Measurements from ENCODE around the gene CD4.

The CD4 gene

DNA sequence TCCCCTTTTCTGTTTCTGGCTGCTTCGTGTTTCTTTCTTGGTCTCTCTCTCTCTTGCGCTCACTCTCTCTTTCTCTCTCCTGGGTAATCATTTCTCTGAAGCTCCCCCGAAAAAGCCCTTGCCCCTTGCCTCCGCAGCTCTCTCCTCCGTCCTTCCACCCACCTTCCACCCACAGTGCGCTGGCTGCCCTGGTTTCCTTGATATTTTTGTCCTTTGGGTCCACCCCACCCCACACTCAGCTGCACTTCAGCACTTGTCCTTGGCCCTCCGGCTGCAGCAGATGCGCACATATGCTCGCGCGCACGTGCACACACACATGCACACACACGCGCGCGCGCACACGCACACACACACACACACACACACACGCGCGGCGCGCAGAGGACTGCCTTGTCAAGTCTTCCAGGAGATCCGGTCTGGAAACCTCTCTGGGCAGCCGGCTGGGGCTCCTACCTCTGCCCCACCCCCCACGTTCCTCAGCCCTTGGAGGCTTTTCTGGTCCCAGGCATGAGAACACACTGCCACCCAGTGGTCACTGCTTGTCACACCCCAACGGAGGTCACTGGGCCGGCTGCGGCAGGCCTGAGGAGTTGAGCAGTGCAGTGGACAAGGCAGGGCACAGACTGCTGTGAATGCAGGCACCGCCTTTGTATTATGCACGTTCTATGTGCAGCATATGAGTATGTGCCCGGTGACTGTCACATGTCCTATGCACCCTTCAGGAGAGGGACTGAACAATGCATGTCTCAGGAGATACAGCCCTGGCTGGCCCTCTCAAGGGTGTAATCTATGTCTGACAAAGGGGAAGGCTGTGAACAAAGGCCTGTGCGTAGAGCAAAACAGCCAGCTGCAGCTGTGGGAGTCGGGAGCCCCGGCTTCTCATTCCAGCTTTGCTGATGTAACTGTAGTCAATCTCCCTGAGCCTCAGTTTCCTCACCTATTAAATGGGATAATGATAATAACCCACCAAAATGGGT is 10.5 kb upstream of the CD4 start:
- DNase-seq: peak; percentile 96

DNA sequence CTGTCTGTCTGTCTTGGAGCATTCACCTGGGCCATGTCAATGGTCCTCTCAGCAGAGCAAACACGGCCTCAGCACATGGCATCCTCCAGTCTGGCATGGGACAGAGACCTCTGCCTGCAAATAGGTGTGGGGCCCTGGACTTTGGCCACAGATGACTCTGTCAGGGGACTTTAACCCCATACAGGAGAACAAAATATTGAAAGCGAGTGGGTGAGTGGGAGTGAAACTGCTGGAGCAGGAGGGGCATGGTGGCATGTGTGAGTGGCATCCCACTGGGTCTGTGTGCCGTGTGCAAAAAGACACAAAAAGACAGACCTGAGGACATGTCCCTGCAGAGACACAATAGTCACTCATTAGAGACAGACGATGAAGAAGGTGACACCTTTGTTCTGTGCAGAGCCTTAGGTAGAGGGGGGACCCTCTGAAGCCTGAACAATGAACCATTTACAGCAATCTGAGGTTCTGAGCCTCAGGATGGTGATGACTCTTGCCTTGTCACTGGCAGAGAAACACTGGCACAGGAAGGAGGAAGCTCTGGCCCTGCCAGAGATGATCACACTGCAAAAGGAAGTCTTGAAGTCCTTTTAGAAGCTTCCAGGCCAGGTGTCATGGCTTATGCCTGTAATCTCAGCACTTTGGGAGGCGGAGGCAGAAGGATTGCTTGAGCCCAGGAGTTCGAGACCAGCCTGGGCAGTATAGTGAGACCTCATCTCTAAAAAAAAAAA is 9.5 kb upstream of the CD4 start:
- no peak for DNase-seq

DNA sequence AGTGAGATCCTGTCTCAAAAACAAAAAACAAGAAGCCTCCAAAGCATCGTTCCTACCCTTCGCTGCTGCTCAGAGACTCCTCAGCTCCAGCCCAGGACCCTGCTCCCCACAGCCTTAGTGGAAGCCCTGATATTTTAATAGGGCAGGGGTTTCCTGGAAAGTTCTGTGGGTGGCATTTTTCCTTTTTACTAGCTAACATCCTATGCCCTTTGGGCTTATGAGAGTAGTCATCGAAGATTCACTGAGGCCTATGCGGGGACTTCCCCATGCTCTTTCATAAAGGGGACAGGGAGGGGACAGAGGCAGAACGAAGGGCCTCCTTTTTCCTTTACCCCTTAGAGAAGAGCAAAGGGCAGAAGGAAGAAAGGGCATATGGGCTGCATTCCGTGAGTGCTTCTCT is 8.8 kb upstream of the CD4 start:
- DNase-seq: no peak

DNA sequence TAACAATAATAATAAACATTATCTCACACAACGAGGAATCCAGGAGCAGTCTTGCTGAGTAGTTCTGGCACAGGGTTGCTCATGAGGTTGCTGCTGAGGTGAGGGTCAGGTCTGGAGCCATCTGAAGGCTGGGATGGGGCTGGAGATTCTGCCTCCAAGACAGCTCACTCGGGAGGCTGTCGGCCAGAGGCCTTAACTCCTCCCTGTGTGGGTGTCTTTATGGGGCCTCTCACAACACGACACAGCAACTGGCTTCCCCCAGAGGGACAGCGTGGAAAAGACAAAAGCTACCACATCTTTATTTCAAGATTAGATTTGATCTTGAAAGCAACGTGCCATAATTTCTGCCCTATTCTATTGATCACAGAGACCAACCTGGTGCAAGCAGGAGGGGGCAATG is 7.2 kb upstream of the CD4 start:
- DNase-seq: no peak

DNA sequence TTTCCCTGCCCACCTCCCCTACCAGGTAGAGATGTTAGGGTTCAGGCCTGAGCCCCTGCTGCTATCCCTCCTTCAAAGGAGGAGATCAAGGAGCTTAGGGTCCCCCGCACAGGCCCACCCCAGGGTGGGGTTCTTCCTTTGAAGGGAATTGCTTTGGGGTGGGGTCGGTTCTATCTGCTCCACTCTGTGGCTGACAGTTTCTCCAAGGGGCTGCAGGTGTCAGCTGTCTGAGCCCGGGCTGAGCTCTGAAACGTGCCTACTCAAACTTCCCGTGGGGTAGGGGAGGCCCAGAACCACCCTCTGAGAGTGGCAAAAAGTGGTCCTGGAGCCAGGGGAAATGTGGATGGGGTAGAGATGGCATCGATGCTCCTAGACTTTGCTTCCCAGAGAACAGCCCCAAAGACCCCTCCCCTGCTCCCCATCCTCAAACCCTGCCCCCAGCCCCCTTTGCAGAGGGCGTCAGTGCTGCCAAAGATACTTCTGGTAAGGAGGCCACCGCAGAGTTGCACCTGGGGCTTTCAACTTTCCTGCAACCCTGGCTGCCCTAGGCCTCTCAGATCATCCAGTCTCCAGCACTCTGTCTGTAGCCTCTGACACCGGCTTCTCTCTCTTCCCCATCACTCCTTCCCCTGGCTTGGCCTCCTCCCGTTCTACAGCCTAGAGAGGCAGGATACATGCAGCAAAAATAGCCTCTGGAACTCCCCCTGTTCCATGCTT is 6.3 kb upstream of the CD4 start:
- DNase-seq: no peak

DNA sequence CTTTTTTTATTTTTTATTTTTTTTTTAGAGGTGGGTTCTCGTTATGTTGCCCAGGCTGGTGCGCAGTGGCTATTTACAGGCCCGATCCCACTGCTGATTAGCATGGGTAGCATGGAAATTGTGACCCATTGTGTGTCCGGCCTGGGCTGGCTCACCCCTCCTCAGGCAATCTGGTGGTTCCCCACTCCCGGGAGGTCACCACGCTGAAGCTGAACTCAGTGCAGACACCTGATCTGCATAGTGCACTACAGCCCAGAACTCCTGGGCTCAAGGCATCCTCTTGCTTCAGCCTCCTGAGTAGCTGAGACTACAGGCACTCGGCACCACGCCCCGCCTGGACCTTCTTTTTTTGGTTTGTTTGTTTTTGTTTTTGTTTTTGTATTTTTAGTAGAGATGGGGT is 5.5 kb upstream of the CD4 start:
- no peak for DNase-seq

DNA sequence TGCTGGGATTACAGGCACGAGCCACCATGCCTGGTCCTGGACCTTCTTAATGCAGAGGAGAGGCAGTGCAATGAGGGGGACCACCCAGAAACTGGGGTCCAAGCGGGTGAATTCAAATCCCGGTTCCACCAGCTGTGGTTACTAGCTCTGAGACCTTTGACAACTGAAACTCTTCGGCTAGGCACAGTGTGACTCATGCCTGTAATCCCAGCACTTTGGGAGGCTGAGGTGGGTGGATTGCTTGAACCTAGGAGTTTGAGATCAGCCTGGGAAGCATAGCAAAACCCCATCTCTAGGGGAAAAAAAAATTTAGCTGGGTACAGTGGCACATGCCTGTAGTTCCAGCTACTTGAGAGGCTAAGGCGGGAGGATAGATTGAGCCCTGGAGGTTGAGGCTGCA is 5.0 kb upstream of the CD4 start:
- DNase-seq: no peak

DNA sequence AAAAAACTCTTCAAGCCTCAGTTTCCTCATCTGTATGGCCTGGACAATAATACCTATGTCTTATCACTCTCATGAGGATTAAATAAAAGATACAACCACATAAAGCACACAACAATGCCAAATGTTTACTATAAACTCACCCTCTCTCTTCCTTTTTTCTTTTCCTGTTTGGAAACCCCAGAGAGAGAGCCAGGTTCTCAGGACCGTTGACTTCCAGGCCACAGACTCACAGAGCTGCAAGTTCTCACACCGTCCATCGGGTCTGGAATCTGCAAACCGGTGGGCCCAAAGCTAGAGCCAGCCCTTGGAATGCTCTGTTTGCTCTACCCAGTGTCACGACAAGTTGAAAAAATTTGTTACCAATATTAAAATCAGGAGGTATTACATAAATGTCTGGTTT is 4.6 kb upstream of the CD4 start:
- no peak for DNase-seq

DNA sequence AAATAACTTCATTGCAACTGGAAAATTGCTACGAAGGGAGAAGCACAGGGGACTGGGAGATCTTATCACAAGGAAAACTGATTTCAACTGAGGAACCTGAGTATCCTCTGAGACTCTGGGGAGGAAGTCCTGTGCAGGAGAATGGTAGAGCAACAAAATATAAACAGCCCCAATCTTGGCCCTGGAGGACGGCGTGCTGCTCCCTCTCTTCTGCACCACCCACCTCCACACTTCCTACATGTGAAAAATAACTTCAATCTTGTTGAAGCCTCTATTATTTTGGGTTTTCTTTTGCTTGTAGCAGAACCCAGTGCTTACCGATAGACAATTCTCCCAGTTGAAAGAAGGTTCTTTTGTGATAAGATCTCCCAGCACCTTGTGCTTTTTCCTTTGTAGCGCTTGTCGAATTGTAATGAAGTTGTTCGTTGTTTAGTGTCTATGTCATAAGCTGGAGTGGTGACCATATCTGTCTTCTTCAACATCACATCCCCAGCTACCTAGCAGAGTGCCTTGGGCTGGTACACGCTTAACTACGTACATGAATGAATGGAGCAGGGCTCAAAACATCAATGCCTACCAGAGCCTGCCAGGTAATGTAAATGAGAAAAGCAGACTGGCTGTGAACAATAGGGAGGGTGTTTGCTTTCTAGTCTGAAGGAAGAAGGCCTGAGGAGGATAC is 2.8 kb upstream of the CD4 start:
- DNase-seq: no peak

DNA sequence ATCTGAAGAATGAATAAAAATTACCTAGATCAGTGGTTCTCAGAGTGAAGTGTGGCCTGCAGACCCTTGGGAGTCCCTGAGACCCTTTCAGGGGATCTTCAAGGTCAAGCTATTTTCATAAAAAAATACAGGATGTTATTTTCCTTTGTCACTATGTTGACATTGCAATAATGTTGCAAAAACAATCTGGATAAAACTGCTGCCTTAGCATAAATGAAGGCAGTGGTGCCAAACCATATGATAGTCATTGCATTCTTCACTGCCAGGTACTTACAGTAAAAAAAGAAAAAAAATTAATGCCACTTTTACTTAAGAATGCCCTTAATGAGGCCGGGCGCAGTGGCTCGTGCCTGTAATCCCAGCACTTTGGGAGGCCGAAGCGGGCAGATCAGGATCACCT is 2.0 kb upstream of the CD4 start:
- no peak for DNase-seq

DNA sequence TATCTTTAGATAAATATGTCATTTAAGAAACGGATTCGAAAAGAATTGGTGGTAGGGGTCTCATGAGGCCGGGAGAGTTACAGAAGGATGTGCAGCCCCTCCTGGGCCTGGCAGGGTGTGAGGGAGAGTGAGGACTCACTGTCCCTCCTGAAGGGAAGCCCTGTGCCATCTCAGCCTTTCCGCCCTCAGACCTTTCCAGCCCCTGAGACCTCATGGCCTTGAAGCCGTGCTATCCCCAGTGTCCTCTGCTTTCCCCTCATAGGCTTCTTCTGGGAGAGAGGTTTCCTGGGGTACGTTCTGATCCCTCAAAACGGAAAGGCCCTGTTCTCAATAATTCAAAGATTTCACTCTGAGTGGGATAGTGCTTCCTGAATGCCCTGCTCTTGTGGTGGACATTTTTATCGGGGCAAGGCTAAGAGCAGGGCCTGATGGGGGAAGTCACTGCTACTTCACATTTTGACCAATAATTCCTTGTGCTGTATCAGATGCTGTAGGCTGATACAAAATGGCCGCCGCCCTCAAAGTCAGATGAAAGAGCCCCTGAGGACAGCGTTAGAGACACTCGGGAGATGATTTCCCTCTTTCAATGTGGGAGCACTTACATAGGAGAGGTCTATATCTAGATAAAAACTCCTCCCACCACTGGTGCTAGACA is 1.3 kb downstream of the CD4 start:
- DNase-seq: no peak

DNA sequence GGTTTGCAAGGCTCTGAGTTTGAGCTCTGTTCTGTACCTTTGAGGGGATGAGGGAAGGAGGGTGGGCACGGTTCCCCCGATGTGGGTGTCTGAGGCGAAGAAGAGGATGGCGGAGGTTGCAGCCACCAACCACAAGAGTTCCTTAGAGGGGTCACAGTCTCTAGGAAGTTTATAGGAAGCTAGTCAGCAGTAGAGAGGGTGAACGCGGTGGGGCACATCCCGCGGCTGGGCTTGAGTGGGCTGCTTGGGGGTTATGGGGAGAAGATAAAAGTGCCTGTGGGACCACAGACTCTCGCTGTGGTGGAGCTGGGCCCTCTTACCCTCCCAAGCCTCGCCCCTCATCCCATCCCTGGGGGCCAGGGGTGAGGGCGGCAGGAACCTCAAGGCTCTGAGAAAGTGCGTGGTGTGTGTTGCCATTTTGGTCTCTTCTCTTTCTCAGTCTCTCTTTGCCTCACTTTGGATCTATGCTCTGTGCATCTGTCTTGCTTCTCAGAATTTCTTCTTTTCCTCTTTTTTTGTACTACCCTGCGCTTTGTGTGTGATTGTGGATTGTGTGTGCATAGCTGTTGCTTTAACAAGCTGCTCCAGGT is 2.7 kb downstream of the CD4 start:
- no peak for DNase-seq

DNA sequence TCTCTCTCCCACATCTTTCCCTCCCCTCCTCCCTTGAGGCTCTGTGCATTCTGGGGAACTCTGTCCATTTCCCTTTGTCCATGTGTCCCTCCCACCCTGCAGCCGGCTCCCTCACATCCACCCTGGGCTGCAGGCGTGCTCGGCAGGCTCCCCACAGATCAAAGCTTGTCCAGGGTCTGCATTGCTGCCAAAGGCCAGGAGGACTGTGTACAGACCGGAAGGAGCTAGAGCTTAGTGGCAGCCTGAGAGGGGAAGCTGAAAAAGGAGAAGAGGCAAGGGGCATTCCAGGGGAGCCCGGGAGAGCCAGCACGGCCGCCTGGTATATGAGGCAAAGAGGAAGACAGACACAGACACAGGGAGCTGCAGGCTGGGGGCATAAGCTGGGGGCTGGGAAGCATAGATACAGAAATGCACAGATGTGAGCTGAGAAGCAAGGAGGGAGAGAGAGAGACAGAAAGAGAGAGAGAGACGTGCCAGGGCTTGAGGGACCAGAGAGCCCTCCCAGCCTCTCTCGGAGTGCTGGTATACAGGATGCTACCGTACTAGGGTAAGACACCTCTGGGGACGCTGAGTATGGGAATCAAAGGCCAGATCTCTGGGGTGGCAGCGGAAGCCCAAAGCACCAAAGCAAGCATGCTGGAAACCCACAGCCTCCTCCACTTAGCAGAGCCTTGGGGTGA is 3.3 kb downstream of the CD4 start:
- DNase-seq: no peak

DNA sequence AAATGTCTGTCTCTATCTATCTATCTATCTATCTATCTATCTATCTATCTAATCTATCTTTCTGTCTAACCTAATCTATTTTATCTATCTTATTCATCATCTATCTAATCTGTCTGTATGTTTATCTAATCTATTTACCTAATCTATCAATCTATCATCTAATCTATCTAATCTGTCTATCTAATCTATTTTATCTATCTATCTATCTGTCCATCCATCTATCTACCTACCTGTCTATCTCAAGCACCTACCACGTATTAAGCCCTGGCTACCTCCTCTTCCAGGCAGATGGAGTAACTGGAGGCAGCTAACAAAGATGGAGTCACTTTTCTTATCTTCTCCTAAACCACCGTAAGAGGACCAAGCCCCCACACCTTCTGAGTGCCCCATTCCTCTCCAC is 5.8 kb downstream of the CD4 start:
- no peak for DNase-seq

DNA sequence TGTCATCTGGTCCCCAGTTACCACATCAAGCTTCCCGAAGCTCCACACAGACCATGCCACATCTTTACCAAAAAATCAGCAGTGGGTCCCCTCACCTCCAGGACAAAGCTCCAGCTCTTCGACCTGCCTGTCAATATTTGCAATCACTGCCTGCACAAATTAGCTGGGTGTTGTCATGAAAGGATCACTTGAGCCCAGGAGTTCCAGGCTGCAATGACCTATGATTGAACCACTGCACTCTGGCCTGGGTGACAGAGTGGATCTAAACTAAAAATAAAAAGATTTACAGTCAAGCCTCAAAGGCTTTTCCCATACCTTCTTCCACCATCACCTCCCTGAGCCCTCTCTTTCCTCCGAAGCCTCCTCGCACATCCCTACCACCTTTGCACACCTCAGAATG is 7.2 kb downstream of the CD4 start:
- no peak for DNase-seq

DNA sequence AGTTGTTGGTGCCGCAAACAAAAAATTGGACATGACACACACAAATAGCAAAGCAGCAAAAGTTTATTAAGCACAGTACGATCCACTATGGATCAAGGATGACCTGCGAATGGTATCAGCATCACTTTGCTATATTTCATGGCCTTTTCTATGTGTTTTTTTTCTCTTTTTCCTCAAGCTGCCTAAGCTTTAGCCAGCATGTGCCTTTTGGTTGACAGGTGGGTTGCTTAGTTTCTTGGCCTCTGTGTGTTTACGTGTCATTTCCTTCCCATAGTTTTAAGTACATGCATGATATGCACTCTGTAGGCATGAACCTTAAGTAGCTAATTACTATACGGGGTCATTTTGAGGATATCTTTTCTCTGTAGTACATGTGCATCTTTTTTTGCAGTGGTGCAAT is 9.8 kb downstream of the CD4 start:
- DNase-seq: no peak

DNA sequence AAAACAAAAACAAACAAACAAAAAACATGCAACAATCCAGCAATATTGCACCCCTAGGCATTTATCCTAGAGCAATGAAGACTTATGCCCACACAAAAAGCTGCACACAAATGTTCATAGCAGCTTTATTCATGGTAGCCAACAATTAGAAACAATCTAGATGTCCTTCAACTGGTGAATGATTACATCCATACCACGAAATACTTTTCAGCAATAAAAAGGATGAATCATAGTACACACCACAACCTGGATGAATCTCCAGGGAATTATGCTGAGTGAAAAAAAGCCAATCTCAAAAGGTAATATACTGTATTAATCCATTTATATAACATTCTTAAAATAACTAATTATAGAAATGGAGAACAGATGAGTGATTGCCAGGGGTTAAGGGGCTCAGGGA is 17.8 kb downstream of the CD4 start:
- no peak for DNase-seq

DNA sequence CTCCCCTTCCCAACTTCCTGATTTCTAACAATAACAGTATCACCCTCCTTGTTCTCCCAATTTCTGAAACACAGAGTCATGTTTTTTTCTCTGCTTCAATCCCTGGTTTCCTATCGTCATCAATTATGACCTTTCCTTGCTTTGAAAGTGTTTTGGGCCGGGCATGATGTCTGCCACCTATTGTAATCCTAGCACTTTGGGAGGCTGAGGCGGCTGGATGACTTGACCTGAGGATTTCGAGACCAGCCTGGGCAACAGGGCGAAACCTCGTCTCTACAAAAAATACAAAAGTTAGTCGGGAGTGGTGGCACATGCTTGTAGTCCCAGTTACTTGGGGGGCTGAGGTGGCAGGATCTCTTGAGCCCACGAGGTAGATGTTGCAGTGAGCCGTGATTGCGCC is 19.7 kb downstream of the CD4 start:
- DNase-seq: no peak

DNA sequence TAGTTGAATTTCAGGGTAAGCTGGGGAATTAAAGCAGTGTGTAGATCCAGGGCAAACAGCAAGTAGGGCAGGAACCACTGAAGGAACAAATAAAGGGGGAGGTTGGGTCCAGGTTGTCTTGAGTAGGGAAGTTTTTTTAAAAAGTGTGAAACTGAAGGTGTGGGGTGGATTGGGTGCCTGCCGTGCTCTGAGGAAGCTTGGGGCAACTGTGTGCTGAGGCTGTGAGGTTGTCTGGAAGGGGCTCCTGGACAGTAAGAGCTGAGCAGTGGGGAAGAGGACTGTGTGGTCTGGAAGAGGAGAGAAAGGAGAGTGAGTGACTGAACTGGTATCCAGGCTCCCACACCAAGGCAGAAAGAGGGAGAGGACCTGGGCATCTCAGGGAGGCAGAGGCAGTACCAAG is 21.4 kb downstream of the CD4 start:
- no peak for DNase-seq

DNA sequence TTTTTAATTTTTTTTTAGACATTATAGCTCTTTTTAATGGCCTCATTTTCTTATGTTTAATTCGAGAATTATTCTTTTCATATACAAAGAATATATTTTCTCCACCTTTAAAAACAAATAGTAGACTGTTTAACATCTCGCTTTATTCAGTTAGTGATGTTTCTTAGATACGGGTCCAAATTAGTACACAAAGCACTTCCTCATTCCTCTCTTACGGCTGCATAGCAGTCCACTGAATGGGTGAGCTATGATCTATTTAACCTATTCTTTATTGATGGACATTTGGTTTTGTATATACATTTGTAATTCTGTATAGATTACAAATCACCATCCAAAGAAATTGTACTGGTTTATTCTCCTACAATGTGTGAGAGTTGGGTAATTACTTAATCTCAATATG is 24.0 kb downstream of the CD4 start:
- no peak for DNase-seq

DNA sequence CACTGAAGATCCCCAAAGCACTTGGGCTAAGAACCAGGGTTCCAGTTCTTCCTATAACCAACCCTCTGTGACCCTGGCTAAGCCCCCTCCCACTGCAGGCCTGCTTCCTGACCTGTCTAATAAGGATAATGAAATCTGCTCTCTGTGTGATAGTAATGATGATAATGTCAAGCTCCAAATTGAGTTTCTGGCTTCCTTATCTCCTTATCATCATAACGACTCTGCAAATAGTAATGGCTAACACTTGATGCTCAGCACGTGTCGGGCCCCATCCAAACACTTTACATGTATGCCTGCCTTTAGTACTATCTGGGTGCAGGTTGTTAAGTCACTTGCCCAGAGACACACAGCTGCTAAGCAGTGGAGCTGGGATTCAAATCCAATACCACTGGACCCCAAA is 27.3 kb downstream of the CD4 start:
- DNase-seq: no peak

DNA sequence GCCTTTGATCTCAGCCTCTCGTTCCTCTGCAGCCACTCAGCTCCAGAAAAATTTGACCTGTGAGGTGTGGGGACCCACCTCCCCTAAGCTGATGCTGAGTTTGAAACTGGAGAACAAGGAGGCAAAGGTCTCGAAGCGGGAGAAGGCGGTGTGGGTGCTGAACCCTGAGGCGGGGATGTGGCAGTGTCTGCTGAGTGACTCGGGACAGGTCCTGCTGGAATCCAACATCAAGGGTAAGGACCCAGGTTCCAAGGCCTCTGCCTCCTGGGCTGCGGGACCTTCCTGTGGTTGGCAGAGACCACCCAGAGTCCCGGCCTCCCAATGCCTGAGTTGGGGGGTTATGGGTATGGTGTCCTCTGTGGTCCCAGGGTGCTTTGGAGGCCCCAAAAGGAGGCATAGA is 27.8 kb downstream of the CD4 start:
- DNase-seq: no peak

Measured in activated CD8-positive, alpha-beta memory T cell treated with anti-CD3 and anti-CD28 coated beads for 24 hours (primary cell).